SIG-M5 treated with dmso at 0.1 percent for 504 hours (cell line): ENCODE results near the gene LRP3.
"Not testable (repeated sequence)": the region's sequence is repeated elsewhere in the genome, so short reads cannot be mapped to it uniquely, and the experiment has no call there.

Source experiments
- DNase-seq: peaks from one replicate; lab custom pipeline; 2025; ENCODE audit not compliant: unreplicated experiment; lab: John Stamatoyannopoulos, UW

LRP3 gene

DNA sequence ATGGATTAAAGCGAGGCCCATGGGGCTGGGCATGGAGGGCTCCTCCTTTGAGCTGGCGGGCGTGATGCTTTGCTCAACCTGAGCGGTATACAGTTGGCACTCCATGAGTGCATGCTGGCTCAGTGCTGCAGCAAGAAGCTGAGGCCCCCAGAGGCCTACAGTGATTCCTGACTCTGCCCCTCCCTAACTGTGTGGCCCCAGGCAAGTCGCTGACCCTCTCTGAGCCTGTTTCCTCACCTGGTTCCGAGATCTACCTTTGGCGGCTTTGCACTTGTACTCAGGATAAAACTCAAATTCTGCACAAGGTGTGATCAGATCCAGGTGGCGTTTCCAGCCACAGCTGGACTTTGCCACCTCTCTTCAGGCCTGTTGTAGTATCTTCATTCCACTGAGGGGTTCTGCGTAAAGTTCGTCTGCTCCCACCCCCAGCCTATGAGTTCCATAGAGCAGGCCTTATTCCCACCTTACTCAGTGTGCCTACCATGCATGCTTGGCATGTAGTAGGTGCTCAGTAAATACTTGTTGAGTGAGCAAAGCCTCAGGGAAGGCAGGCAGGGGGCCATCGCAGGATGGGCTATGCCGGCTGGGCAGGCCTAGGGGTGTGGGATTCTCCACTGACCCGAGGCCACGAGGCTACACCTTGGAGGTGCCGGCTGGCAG lies 7.9 kb downstream of the LRP3 start:
- DNase-seq: no peak

DNA sequence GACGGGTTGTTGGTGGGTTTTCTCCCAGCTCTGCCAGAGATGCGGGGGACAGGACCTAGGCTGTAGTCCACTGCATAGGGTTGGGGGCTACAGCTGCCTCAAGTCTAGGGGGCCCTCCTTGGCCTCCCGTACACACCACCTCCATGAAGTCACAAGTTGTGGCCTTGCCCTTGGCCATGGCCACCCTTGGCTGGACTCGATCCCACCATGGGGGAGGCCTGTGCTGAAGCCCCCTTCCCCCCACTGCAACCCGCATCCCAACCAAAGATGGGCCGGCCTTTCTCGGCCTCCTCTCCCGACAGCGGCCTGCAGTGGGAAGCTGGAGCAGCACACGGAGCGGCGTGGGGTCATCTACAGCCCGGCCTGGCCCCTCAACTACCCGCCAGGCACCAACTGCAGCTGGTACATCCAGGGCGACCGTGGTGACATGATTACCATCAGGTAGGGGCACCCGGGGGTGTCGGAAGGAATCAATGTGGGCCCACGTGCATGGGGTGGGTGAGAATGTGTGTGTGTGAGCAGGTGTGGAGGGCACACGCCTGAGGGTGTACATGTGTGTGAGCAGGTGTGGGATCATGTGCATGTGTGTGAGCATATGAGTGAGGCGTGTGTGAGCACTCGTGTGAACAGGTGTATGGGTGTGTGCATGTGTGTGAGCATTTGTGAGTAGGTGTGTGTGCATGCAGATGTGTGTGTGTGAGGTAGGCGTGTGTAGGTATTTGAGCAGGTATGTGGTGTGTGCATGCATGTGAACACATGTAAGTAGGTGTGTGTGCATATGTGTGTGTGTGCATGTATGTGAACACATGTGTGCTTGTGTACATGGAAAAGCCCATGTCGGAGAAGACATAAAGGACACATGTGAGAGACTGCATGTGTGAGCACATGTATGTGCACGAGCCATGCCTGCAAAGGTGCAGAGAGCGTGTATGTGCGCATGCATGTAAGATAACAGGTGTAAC lies 8.7 kb downstream of the LRP3 start:
- DNase-seq: no peak

DNA sequence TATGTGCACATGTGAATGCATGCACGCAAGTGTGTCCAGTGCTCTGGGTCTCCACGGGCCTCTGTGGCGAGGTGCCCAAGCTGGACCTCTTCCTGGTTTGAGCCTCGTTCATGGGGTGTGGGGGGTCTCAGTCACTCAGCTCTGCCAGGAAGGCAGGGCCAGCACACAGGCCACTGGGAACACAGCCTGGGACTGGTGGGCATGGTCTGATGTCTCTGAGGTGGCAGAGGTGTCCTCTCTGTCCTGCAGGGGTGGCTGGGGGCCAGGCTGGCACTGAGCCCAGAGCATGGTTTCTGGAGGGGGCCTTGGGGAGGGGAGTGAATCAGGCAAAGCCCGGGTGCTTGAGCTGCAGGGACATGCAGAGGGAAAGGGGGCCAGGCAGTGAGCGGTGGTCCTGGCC lies 9.4 kb downstream of the LRP3 start:
- DNase-seq: no peak

DNA sequence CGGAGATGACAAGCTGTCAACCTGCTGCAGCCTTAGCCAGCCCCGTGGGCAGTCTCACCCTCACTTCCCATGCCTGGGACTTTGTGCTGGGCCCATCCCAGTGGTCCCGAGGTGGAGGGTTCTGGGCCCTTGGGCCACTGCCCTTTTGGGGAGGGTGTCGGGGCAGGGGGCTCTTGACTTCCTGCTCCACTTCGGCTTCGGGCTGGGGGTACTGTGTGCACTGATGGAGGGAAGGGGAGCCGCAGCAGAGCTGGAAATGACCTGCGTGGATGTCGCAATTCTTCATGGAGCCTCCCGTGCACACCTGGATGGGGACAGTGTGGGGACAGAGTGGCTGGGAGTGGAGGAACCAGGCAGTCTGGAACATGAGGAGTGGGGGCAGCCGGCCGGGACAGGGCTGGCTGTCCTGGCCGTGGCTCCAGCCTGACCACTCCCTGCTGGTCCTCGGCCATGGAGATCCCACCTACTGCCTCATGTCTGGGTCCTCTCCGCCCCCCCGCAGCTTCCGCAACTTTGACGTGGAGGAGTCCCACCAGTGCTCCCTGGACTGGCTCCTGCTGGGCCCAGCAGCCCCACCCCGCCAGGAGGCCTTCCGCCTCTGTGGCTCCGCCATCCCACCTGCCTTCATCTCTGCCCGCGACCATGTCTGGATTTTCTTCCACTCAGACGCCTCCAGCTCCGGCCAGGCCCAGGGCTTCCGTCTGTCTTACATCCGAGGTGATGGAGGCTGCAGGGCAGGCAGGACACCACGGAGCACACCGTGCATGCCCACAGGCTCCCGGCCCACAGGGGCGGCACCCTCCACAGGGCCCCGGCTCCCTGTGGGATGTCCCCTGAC lies 10.2 kb downstream of the LRP3 start:
- no peak for DNase-seq

DNA sequence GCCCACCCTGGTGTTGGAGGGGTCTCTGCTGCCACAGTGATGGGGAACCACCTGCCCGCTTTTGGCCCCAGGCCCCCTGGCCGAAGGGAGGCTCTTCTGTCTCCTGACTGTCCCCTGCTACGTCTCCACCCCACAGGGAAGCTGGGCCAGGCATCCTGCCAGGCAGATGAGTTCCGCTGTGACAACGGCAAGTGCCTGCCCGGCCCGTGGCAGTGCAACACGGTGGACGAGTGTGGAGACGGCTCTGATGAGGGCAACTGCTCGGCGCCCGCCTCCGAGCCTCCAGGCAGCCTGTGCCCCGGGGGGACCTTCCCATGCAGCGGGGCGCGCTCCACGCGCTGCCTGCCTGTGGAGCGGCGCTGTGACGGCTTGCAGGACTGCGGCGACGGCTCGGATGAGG lies 11.0 kb downstream of the LRP3 start:
- DNase-seq: no peak

DNA sequence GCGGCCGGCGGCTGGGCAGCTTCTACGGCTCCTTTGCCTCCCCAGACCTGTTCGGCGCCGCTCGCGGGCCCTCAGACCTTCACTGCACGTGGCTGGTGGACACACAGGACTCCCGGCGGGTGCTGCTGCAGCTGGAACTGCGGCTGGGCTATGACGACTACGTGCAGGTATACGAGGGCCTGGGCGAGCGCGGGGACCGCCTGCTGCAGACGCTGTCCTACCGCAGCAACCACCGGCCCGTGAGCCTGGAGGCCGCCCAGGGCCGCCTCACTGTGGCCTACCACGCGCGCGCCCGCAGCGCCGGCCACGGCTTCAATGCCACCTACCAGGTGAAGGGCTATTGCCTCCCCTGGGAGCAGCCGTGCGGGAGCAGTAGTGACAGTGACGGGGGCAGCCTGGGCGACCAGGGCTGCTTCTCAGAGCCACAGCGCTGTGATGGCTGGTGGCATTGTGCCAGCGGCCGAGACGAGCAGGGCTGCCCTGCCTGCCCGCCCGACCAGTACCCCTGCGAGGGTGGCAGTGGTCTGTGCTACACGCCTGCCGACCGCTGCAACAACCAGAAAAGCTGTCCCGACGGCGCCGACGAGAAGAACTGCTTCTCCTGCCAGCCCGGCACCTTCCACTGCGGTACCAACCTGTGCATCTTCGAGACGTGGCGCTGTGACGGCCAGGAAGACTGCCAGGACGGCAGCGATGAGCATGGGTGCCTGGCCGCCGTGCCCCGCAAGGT lies 11.6 kb downstream of the LRP3 start:
- DNase-seq: no peak

DNA sequence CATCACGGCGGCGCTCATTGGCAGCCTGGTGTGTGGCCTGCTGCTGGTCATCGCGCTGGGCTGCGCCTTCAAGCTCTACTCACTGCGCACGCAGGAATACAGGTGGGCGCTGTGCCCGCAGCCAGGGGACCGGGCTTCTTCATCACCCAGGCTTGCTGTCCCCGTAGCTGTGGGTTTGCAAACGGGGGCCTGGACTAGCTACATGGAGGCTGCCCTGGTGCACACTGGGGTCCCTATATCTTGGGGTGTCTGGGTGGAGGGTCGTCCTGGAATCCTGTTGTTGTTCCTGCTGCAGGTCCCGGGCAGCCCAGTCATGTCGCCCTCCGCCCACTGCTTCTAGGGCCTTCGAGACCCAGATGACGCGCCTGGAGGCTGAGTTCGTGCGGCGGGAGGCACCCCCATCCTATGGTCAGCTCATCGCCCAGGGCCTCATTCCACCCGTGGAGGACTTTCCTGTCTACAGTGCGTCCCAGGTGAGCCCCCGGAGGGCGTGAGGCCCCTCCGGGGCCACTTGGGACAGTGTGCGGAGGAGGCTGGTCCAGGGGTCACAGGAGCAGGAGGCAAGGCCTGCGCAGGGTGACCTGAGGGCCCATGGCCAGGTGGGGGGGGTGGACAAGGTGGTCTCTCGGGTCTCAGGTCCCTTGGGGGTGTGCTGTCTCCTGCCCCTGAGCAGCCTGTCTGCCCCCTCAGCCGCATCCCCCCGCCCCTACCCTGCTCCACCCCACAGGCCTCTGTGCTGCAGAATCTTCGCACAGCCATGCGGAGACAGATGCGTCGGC lies 12.3 kb downstream of the LRP3 start:
- DNase-seq: no peak

DNA sequence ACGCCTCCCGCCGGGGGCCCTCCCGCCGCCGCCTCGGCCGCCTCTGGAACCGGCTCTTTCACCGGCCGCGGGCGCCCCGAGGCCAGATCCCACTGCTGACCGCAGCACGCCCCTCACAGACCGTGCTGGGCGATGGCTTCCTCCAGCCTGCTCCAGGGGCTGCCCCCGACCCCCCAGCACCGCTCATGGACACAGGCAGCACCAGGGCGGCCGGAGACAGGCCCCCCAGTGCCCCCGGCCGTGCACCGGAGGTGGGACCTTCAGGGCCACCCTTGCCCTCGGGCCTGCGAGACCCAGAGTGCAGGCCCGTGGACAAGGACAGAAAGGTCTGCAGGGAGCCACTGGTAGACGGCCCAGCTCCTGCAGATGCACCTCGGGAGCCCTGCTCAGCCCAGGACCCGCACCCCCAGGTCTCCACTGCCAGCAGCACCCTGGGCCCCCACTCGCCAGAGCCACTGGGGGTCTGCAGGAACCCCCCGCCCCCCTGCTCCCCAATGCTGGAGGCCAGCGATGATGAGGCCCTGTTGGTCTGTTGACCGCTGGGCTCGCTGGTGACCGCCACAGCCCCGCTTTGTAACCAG lies 13.0 kb downstream of the LRP3 start:
- no peak for DNase-seq

DNA sequence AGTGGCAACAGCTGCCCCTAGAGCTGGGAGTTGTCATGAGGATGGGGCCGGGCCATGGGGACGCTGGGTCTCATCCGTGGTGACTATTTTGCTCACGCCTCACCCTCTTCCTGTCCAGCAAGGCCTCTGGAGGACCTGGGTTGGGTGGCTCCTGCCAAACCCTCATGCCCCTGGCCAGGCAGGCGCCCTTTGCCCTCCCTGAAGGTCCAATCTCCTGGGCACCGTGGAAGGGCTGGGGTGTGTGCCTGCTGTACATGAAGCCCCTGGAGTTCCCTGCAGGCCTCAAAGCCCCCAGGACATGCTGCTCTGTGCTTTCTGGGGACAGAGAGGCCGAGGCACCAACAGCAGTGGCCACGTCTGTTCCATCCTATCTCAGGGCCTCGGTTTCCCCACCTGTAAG lies 13.8 kb downstream of the LRP3 start:
- no peak for DNase-seq

DNA sequence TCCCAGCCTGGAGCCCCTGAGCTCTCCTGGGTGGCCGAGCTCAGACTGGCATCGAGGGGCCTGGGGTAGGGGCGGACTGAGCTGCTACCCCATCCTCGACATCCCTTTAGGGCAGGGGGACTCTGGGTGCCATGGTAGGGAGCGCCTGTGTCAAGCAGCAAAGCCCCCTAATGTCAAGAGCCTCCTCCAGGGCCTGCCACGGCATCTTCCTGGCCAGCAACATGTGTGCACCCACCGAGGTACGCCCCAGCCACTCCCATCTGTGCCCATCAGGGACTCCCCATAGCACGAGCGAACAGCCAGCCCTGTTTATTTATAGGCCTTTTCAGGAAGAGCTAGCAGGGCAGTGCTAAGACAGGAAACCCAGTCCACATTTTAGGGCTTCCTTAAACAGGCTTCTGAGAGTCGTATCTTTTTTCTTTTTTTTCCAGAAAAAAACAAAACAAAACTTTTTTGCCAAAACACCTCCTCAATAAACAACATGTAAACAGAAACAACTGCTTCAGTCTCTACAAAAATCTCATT lies 14.3 kb downstream of the LRP3 start:
- no peak for DNase-seq

DNA sequence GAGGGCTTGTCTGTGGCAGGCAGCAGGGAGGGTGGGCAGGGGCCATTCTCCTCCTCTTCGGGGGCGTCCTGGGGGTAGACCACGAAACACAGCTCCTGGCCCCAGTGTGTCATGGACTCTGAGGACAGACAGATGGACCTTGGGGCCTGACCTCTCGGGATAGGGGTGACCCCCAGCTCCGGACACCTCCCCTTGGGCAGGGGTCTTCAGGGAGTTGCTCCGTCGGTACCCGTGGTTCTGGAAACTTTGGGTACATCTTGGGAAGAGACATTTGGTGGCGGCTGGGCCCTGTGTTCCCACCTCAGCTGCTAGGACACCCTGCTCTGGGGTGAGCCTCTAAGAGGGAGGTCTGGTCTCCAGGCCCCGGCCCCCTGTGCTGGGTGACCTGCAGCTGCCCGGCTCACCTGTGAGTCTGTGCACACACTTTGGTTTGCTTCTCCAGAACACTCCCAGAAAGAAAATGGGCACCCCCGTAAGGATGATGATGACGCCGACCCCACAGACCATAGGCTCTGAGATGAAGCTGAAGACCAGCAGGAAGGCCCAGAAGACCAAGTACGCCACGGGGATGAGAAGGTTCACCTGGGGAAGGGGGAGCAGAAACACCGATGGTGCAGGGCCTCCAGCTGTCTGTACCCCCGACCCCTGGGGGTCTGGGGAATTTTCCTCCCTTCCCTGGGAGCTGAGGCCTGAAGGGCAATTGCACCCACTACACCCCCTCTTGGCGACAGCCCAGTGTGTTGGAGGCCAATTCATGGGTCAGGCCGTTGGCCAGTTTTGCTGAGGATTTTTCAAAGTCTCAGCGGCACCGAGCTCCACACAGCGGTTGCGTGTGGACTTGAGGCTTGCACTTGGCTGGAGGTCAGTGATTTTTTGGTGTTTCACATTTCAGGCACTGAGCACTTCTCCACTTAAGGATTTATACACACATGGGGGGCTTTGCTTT lies 15.0 kb downstream of the LRP3 start:
- no peak for DNase-seq

DNA sequence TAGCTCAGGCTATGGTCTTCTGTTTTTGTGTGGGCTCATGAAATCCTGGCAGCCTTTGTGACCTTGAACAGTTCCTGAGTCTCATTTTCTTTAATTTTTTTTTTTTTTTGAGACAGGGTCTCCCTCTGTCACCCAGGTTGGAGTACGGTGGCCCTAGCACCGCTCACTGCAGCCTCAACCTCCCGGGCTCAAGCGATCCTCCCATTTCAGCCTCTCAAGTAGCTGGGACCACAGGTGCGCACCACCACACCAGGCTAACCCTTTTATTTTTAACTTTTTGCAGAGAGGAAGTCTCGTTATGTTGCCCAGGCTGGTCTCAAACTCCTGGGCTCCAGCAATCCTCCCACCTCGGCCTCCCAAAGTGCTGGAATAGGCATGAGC lies 15.7 kb downstream of the LRP3 start:
- not testable (repeated sequence) for DNase-seq

DNA sequence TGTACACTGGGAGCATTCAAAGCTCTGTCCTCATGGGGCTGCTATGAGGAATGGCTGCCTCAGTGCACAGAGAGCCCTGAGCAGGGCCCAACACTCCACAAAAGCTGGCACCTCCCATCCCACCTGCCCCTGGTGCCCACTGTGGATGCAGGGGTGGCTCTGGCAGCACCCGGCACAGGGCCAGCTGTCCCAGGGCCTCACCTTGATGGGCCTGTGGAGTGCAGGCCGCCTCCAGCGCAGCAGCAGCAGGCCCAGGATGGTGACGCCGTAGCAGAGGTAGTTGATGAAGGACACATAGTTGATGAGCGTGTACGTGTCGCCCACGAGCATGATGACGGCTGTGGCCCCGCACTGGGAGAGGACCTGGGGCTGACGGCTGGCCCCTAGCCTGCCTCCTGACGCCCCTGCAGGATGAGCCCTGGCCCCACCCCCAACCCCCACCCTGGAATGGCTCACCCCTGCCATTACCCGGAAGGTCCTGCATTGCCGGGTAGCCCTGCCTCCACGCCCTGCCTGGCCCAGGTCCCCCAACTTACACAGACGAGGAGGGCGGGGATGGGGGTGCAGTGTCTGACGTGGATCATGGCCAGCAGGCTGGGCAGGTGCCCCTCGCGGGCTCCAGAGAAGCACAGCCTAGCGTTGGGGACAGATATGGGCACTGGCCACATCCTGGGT lies 16.3 kb downstream of the LRP3 start:
- no peak for DNase-seq

DNA sequence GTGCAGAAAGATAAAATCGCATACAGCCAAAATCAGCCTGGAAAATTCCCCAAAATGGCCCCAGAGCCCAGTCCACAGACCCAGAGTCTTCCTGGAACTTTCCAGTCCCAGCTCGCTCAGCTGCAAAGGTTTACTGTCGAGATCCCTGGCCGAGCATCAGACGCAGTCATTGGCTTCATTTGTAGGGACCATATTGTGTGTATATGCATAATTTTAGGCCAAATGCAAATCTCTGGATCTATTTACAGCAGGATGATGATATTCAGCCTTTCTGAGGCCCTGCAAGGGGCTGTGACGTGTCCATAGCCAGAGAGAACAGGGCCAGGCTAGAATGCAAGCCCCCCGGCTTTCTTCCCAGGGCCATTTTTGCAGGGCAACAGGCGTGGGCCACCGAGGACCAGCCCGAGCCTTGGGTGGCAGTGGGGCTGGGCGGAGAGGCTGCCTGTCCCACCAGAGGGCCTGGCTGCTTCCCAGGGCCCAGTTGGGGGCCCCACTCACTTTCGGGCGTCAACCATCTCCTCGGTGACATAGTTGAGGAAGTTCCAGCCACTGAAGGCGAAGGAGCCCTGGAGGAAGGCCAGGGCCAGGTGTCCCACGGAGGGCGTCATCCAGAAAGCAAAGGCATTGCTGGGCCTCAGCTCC lies 17.8 kb downstream of the LRP3 start:
- DNase-seq: no peak

DNA sequence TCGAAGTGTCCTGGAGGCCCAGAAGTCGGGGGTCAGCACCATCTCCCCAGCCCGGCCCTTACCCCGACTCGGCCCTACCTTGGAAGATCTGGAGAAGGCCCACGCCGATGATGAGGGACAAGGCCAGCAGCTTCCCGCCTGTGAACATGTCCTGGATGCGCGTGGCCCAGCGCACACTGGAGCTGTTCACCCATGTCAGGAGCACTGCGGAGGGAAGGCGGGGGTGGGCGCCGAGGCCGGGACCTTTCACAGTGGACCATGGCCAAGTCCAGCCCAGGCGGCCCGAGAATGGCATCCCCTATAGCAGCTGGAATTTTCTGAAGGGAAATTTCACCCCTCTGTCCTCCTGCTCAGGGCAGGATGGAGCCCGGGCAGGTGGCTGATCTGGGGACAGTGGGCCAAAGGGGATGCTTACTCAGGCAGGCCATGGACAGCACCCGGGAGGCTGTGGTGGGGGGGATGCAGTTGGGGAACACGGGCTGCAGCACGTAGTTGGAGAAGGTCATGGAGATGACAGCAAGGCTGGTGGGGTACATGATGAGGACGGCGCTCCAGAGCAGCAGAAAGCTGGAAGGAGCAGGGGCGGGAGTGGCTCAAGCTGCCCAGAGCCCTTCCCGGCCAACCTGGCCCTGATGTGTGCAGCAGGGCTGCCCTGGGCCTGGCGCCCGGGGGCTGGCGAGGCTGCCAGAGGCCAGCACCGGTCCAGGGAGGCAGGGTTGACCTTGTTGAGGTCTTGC lies 18.5 kb downstream of the LRP3 start:
- no peak for DNase-seq

DNA sequence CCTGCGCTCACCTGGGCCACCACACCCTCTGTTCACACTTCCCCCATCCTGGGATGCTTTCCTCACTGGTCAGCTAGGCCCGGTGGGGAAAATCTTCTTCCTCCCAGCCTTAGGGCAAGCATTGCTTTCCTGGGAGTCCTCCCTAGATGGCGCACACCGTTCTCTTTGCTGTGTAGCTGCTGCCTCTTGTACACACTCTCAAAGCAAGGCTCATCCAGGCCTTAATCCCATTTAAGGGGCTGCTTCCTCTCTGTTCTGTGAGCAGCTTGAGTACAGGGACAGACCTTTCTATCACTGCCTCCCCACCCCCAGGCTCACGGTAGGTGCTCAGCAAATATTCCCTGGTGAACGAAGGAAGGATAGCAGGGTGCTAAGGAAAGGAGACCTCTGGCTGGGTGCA lies 20.5 kb downstream of the LRP3 start:
- peak; percentile 47 for DNase-seq
